Loucy (cell line): ENCODE results near the gene DESI2.

Source experiments
- H2AFZ ChIP-seq: fragments of 200-600 bp; sonication (generic); 2 replicates; pipeline ENCODE4 v1.6.0; 2016; ENCODE audit warnings: antibody characterized with exemption, mild to moderate bottlenecking, low read length, moderate library complexity
- H3F3A ChIP-seq: fragments of 200-600 bp; 2 replicates; pipeline ENCODE4 v1.6.0; 2016; ENCODE audit warnings: antibody characterized with exemption, low read depth, mild to moderate bottlenecking
- H3K27me3 ChIP-seq: fragments of 200-600 bp; sonication (generic); 2 replicates; pipeline ENCODE4 v1.6.1; 2014; ENCODE audit warnings: low read length, mild to moderate bottlenecking; ENCODE audit not compliant: insufficient read depth, poor library complexity, severe bottlenecking
- H3K36me3 ChIP-seq: fragments of 200-600 bp; sonication (generic); 2 replicates; pipeline ENCODE4 v1.6.1; 2016; ENCODE audit warnings: low read length; ENCODE audit not compliant: insufficient read depth
- H3K4me1 ChIP-seq: fragments of 200-600 bp; sonication (generic); 2 replicates; pipeline ENCODE4 v1.5.1; 2014; ENCODE audit warnings: low read length, mild to moderate bottlenecking; ENCODE audit not compliant: insufficient read depth, poor library complexity, severe bottlenecking
- H3K4me2 ChIP-seq: fragments of 200-600 bp; sonication (generic); 2 replicates; pipeline ENCODE4 v1.6.0; 2014; ENCODE audit warnings: antibody characterized with exemption, low read length, low read depth, mild to moderate bottlenecking; ENCODE audit not compliant: poor library complexity, severe bottlenecking
- H3K4me3 ChIP-seq: fragments of 200-600 bp; sonication (generic); 2 replicates; pipeline ENCODE4 v1.5.1; 2014; ENCODE audit warnings: low read length, mild to moderate bottlenecking, mixed read lengths; ENCODE audit not compliant: poor library complexity, severe bottlenecking
- H3K79me2 ChIP-seq: fragments of 200-600 bp; sonication (generic); 2 replicates; pipeline ENCODE4 v1.6.1; 2014; ENCODE audit warnings: low read length; ENCODE audit not compliant: insufficient read depth
- H3K9ac ChIP-seq: fragments of 200-600 bp; sonication (generic); 2 replicates; pipeline ENCODE4 v1.6.0; 2014; ENCODE audit warnings: mild to moderate bottlenecking, low read depth, low read length, moderate library complexity; ENCODE audit not compliant: poor library complexity, severe bottlenecking
- H3K9me2 ChIP-seq: fragments of 200-600 bp; sonication (generic); replicated peaks from 2 replicates; pipeline ENCODE4 v1.6.1; 2016; ENCODE audit warnings: low read depth, low read length, mixed read lengths
- H3K9me3 ChIP-seq: fragments of 200-600 bp; sonication (generic); 2 replicates; pipeline ENCODE4 v1.6.1; 2014; ENCODE audit warnings: mild to moderate bottlenecking, antibody characterized with exemption, low read length, low read depth; ENCODE audit not compliant: insufficient read depth
- H4K20me1 ChIP-seq: fragments of 200-600 bp; sonication (generic); 2 replicates; pipeline ENCODE4 v1.6.0; 2014; ENCODE audit warnings: antibody characterized with exemption, low read length, mild to moderate bottlenecking; ENCODE audit not compliant: insufficient read depth, poor library complexity, severe bottlenecking
- EZH2phosphoT487 ChIP-seq: fragments of 200-600 bp; IDR thresholded peaks from 2 replicates; pipeline ENCODE4 v1.6.1; 2018; ENCODE audit warnings: antibody characterized with exemption, mild to moderate bottlenecking, moderate library complexity, borderline replicate concordance
- TF ChIP-seq, protein P1 (sequence below): fragments of 200-600 bp; sonication (generic); conservative IDR thresholded peaks from 2 replicates; pipeline ENCODE4 v1.5.1; 2014; ENCODE audit warnings: mild to moderate bottlenecking, antibody characterized with exemption, low read length

DESI2 gene

DNA sequence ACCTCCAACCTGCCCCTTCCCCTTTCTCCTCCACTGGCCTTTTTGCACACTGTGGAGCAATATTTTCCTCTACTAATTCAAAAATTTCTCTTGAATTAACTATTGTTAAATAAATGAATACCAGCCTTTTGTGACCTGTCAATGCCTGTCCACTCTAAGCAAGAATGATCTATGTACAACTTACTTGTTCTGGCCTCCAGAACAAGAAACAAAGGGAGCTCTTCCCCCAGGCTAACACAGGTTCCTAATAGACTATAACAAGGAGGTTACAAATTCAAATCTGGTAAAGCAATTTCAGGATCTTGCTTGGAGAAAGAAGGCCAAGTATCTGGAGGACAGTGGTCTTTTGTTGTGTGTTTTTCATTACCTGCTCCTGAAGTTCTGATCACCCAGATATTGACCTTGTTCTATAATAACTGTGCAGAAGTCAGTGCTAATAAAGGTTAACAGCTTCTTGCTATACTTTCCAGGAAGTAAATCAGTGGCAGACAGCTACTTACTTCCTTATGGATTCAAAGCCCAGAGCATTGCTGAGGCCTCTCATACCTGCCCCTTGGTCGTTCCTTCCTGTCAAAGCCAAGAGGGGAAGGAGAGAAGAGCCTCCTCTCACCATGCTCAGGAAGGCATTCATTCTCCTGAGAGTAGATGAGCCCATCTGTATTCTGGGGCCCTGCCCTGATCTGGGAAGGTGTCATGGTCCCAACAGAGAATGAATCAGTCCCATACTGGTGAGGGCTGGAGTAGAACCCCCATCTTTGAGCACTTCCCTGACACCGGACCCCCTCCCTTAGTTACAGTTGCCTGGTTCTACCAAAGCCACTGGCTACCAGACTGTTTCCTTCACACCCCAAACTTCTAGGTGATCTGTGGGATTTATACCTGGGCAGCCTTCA, 56.8 kb downstream of the DESI2 start:
- Histone ChIP-seq H3K9ac (no peak overlapping the region), H3K4me1 (peaks cover 4% of the 10 kb centered on the region), H3K9me2 (no peaks in the 10 kb centered on the region), H3K36me3 (peaks cover 13% of the 10 kb centered on the region; the same call in 1 of the 2 replicates), H3K27me3 (no peaks in the 10 kb centered on the region), H3K9me3 (no peaks in the 10 kb centered on the region), H3K4me2 (no peak overlapping the region), H4K20me1 (no peaks in the 10 kb centered on the region), H3K4me3 (no peak overlapping the region), H2AFZ (no peak overlapping the region), H3K79me2 (no peaks in the 10 kb centered on the region), H3F3A (no peaks in the 10 kb centered on the region)
- TF ChIP-seq EZH2phosphoT487 = no peak
- TF ChIP-seq, protein P1, sequence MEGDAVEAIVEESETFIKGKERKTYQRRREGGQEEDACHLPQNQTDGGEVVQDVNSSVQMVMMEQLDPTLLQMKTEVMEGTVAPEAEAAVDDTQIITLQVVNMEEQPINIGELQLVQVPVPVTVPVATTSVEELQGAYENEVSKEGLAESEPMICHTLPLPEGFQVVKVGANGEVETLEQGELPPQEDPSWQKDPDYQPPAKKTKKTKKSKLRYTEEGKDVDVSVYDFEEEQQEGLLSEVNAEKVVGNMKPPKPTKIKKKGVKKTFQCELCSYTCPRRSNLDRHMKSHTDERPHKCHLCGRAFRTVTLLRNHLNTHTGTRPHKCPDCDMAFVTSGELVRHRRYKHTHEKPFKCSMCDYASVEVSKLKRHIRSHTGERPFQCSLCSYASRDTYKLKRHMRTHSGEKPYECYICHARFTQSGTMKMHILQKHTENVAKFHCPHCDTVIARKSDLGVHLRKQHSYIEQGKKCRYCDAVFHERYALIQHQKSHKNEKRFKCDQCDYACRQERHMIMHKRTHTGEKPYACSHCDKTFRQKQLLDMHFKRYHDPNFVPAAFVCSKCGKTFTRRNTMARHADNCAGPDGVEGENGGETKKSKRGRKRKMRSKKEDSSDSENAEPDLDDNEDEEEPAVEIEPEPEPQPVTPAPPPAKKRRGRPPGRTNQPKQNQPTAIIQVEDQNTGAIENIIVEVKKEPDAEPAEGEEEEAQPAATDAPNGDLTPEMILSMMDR = no peak

DNA sequence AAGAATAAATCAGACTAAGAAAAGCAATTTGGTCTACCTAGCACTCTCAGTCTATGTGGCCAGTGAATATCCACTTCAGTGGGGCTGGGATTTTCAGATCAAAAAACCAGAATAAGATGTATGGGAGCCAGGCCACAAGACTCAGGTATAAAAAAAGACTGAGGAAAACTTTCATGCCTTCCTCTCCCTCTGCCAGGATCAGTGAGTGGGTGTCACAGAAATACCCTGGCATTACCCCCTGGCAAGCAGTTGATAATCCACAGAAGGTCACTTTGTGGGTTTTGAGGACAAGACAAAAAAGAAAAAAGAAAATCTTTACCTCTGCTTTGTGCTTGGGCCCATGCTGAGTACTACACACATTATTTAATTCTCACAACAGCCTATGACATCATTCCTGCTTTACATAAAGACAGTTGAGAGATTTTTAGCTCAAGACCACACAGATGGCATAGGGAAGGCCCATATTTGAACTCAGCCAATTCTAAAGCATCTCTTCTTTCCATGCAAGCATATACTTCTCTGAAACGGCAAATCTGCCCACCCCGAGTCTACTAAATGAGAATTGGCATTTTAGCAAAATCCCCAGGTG, 57.6 kb downstream of the DESI2 start:
- TF ChIP-seq, protein P1 = no peak
- no peak for TF ChIP-seq EZH2phosphoT487
- H4K20me1 ChIP-seq = no peaks in the 10 kb centered on the region
- H3K4me2 ChIP-seq = no peak overlapping the region
- no peaks in the 10 kb centered on the region for H3K9me2 ChIP-seq
- no peak overlapping the region for H2AFZ ChIP-seq
- H3K79me2 ChIP-seq = no peaks in the 10 kb centered on the region
- H3K4me1 ChIP-seq = peaks cover 4% of the 10 kb centered on the region
- no peak overlapping the region for H3K9ac ChIP-seq
- H3K36me3 ChIP-seq = peaks cover 10% of the 10 kb centered on the region; the same call in 1 of the 2 replicates
- H3K9me3 ChIP-seq = no peaks in the 10 kb centered on the region
- no peaks in the 10 kb centered on the region for H3K27me3 ChIP-seq
- H3K4me3 ChIP-seq = no peak overlapping the region
- H3F3A ChIP-seq = no peaks in the 10 kb centered on the region

DNA sequence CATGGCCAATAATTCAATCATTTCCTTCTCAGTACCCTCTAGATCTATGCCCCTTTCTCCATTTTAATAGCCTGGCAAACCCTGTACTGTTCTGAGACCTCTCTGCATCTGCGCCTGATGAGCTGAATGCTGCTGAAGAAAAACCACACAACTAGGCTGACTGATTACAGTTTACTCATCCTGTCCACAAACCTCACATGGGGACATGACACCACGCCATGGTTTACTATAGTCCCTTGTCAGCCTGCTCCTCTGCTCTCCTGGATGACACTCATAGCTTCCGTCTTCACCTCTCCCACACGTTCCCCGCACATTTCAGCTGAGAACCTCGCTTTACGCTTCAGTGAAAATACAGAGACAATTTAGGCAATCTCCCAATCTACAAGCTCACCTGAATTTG, 59.7 kb downstream of the DESI2 start:
- no peaks in the 10 kb centered on the region for H3K27me3 ChIP-seq
- no peaks in the 10 kb centered on the region for H4K20me1 ChIP-seq
- H3K4me2 ChIP-seq = no peak overlapping the region
- no peak for TF ChIP-seq EZH2phosphoT487
- TF ChIP-seq, protein P1 = no peak
- no peak overlapping the region for H3K9ac ChIP-seq
- no peaks in the 10 kb centered on the region for H3K79me2 ChIP-seq
- no peaks in the 10 kb centered on the region for H3F3A ChIP-seq
- H3K9me2 ChIP-seq = no peaks in the 10 kb centered on the region
- no peak overlapping the region for H3K4me3 ChIP-seq
- H2AFZ ChIP-seq = no peak overlapping the region
- H3K9me3 ChIP-seq = no peaks in the 10 kb centered on the region
- H3K36me3 ChIP-seq = no peaks in the 10 kb centered on the region
- peaks cover 4% of the 10 kb centered on the region for H3K4me1 ChIP-seq
